NCI-H1694 (cell line): ENCODE results near the gene FAM83F.
"Not testable (repeated sequence)": the region's sequence is repeated elsewhere in the genome, so short reads cannot be mapped to it uniquely, and the experiment has no call there.

Source experiments
- DNase-seq: peaks from one replicate; lab custom pipeline; 2025; lab: John Stamatoyannopoulos, UW

FAM83F gene

GRCh38 chr22:39966470-39966869 is 28.3 kb upstream of the FAM83F start:
- DNase-seq: no peak

DNA sequence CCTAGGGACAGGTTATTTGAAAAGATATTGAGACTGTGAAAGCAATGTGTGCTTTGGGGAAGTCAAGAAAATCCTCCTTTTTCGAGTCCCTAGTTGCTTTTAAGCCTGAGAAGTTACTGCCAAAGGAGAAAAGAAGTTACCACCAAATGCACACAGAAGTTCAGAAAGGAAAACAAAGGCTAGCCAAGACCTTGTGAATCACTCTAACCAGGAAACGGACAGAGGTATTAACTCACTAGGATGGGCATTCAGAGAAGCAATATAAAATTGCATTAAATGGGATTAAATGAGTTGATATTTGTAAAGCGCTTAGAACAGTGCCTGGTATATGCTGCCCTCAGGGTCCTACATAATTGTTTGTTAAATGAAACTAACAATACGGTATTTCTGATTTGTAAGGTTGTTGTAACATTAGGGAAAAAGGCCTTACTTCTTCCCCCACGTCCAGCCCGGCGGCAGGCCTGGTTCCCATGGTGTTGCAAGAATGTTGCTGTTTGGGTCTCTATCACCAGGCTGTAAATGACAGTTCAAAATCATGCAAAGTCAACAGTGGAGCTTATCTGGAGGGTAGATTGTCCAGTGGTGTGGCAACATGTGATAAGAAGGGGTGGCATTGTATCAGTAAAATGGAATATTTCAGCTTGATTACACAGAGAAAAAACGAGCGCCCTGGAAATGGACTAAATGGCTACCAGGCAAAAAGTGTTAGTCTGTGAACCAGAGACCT is 27.5 kb upstream of the FAM83F start:
- DNase-seq: no peak

GRCh38 chr22:39967996-39968972 is 26.5 kb upstream of the FAM83F start:
- DNase-seq: no peak

DNA sequence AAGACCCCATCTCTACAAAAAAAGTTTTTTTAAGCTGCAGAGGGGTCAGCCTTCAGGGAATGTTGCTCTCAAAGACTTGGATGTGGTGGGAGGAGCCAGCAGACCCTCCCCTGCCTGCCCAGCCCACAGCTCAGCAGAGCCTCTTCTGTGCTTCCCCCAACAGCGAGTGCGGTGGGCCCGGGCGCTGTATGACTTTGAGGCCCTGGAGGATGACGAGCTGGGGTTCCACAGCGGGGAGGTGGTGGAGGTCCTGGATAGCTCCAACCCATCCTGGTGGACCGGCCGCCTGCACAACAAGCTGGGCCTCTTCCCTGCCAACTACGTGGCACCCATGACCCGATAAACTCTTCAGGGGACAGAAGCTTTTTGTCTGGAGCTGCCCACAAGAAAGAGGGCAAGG is 24.0 kb upstream of the FAM83F start:
- no peak for DNase-seq

DNA sequence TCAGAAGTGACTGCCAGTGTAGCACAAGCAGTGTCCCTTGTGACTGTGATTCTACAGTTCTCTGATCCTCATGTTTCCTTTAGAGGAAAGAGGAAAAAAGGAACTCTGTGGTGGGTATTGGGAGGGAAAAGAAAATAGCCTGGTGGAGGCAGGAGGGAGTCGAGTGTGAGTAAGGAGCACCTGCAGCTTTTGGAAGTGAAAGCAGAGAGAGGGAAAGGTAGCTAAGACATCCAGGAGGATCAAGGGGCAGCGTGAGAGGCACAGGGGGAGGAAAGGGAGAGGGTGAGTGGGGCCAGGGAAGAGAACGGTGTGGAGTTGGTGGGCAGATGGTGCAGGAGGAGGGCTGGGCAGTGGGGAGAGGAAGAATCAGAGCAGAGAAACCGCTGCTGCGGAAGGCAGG is 22.1 kb upstream of the FAM83F start:
- DNase-seq: no peak

DNA sequence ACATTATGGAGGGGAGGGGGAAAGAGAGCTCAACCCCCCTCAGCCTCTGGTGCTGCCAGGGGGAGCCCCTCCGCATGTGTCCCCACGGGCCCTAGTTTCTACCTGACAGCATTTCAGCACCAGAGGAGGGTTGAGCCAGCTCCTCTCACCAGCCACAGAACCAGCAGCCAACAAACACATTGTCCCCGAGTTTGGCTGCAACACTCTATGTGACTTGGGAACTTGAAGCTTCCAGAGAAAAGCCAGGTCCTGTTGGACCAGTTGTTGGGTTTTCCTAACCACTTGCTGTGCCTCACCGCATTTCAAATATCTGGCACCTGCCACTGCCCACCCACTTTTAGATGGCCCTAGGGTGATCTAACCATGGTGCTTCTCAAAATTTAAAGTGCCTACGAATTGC is 21.1 kb upstream of the FAM83F start:
- DNase-seq: no peak

DNA sequence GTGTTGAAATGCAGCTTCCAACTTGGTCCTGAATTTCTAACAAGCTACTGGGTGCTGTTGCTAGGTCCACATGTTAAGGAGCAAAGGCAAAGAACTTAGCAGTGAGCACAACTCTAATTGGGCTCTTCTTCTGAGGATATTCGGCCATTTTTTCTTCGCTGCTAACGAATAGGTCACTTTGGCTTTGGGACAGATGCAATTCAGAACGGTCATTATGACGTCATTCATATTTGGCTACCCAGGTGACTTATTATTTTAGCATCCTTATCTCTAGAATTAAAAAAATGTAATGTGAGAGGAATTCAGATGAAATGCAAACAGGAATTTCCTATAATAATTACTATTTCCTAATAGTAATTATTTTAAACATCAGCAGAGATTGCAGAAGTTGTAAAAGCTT is 20.7 kb upstream of the FAM83F start:
- no peak for DNase-seq

GRCh38 chr22:39979048-39979447 is 15.7 kb upstream of the FAM83F start:
- DNase-seq: no peak

- DNase-seq: no peak
These were observed 15.3 kb upstream of the FAM83F start for GRCh38 chr22:39979458-39979857.

DNA sequence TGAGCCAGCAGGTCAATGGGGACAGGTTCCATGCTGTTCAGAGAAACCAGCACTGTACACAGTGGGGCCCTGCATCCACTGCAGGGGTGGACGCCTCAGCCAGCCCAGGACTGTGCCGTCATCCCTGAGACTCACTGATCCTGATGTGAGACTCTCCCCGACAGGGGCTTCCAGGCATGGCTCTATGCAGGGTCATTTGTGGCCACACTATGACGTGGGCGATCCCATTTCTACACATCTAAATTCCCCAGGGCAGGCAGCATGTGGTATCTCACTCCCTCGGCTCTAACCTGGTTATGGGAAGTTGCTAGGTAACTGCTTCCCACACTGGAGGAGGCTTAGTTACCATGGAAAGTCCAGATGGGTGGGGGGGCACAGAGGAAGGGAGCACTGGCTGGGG is 14.2 kb upstream of the FAM83F start:
- no peak for DNase-seq

DNA sequence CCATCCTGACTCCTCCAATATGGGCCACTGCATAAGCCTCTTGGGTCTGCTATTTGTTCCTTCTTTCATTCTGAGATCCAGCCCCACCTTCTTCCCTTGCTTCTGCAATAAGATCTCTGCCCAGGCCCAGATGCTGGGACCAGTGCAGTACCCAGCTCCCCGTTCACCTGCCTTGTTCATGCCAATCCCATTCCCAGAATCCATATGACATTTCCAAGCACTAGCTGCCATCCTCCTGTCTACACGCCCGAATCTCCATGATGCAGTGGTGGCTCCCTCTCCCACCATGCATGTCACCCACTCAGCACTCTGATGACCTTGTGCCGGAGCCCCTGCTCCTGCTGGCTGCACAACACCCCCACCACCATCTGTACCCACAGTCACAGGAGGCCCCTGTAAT is 11.4 kb upstream of the FAM83F start:
- no peak for DNase-seq

GRCh38 chr22:39984006-39984405 is 10.7 kb upstream of the FAM83F start:
- DNase-seq: no peak

DNA sequence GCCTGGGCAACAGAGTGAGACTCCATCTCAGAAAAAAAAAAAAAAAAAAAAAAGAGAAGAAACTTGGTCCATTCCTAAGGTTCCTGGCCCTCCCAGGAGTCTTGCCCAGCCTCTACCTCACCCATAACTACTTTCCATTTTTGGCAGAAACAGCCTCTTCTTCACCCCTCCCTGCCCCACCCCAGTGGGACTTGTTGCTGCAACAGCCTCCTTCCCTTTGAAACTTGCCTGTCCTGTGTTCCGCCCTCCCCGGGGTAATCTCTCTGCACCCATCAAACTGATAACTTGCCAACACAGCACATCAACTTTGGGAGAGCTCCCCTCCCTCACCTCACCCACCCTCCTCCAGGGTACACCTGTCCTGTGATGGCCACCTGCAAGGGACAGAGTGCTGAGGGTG is 10.0 kb upstream of the FAM83F start:
- DNase-seq: no peak

GRCh38 chr22:39985383-39986035 is 9.2 kb upstream of the FAM83F start:
- no peak for DNase-seq

DNA sequence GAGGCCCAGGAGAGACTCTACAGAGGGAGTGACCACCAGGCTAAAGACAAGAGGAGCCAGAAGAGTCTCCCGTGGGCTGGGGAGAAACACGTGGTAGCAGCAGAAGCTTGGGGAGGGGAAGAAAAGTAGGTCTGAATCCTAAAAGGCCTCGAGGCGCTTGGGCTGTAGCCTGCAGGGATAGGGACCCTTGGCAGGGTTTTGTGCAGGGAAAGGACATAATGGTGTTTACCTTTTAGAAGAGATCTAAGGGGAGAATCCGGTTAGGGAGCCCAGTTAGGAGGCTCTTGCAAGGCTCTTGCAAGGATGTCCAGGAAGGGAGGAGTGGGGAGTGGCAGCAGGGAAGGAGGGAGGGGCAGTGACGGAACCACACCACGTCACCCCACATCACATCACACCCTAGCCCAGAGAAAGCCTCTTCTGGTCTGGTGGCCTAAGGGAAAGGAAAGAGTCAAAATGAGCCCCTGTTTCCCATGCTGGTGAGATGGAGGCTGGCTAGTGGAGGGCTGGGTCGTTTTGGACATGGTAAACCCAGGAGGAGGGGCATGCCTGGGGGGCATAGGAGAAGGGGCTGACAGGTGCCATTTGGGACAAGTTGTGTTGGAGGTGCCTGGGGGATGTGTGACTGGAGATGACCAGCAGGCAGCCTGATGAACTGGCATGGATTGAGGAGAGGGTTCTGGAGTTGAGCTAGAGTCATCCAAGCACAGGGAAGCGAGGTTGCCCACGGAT is 6.2 kb upstream of the FAM83F start:
- no peak for DNase-seq

- no peak for DNase-seq
These were observed 5.1 kb upstream of the FAM83F start for GRCh38 chr22:39989633-39990032.

DNA sequence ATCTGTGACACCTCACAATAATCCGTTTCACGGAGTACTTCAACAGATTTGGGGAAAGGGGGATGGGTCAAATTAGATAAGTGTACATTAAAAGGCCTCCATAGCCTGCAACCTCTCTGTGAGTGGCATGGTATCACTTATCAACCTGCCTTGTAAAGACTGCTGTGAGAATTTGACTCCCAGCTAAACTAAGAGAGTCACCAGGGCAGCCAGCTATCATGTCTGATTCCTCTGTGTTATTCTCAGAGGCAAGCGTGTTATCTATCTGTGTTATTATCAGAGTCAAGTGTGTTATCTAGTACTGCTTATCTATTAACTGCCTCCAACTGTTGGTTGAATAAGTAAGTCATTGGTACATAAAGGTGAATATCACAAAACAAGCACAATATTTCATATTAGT is 4.1 kb upstream of the FAM83F start:
- no peak for DNase-seq

DNA sequence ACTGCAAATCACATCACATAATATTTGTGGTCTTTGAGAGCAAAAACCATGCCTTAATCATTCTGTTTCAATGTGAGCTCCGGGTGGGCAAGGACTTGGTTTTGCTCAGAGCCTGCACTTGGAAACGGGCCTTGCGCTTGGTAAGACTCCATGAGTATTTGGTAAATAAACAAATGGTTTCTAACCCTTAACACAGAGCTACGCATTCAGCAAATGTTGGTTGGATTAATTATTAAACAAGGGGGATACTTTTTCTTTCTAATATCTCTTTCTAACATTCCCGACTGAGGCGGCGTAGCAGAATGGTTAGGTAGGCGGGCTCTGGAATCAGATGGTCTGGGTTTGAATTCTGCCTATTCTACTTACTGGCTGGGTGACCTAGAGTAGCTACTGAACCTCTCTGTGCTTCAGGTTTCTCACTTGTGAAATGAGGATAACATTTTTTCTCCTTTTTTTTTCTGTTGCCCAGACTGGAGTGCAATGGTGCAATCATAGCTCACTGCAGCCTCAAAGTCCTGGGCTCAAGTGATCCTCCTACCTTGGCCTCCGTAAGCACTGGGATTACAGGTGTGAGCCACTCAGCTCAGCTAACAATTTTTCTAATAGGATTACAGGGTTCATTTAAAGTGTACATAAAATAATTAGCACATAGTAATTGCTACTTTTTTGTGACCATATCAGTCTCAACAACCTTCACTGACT is 3.4 kb upstream of the FAM83F start:
- no peak for DNase-seq

- DNase-seq: no peak
These were observed 2.5 kb upstream of the FAM83F start for GRCh38 chr22:39992088-39992826.

DNA sequence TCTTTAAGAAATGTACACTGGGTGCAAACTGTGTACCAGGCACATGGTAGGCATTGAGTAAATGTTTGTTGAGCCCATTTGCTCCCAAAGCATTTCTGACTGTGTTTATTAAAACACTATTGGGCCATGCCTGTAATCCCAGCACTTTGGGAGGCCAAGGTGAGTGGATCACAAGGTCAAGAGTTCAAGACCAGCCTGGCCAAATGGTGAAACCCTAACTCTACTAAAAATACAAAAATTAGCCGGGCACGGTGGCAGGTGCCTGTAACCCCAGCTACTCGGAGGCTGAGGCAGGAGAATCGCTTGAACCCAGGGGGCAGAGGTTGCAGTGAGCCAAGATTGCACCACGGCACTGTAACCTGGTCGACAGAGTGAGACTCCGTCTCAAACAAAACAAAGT is 1.9 kb upstream of the FAM83F start:
- DNase-seq: not testable (repeated sequence)
